OCI-LY7 (cell line): Measurements from ENCODE around the gene SPDYE6. TPM values are rescaled to one million over a fixed set of nuclear protein-coding genes. Genes with fewer than 3 reads are reported as not detected.
"Not testable (repeated sequence)": the region's sequence is repeated elsewhere in the genome, so short reads cannot be mapped to it uniquely, and the experiment has no call there.

Experiments used
- BruUV-seq: library from RNA; stranded (reverse); fragments of 400-500 nt; replicated peaks from 2 replicates; lab custom pipeline; 2021; lab: Mats Ljungman, UMichigan
- CTCF ChIA-PET: fragments of 300-600 bp; sonication (Branson Sonifier 250); formaldehyde crosslinking; loops from one replicate; lab custom pipeline; 2022; ENCODE audit warnings: antibody characterized with exemption; ENCODE audit not compliant: unreplicated experiment; lab: Charles Lee
- POLR2A ChIA-PET: fragments of 300-600 bp; sonication (Branson Sonifier 250); formaldehyde crosslinking; loops from one replicate; lab custom pipeline; 2022; ENCODE audit warnings: antibody characterized with exemption; lab: Charles Lee
- DNase-seq: peaks from one replicate; pipeline ENCODE4 v3.0.0-alpha.2; 2015; ENCODE audit warnings: low spot score
- H2AFZ ChIP-seq: fragments of 200-600 bp; sonication (generic), shearing (Covaris generic); 2 replicates; pipeline ENCODE4 v1.6.1; 2014; ENCODE audit warnings: mild to moderate bottlenecking, antibody characterized with exemption, low read length, moderate library complexity
- H3K27ac ChIP-seq: fragments of 200-600 bp; sonication (generic); 2 replicates; pipeline ENCODE4 v1.5.1; 2014; ENCODE audit warnings: mixed run types, low read depth, mild to moderate bottlenecking, moderate library complexity, low read length, inconsistent platforms; ENCODE audit not compliant: poor library complexity, severe bottlenecking
- H3K36me3 ChIP-seq: fragments of 200-600 bp; sonication (generic); 2 replicates; pipeline ENCODE4 v1.6.1; 2014; ENCODE audit warnings: mild to moderate bottlenecking, antibody characterized with exemption, low read length, moderate library complexity, mixed read lengths; ENCODE audit not compliant: insufficient read depth
- H3K4me1 ChIP-seq: fragments of 200-600 bp; sonication (generic); 2 replicates; pipeline ENCODE4 v1.5.1; 2014; ENCODE audit warnings: mild to moderate bottlenecking, low read length; ENCODE audit not compliant: insufficient read depth, poor library complexity, severe bottlenecking
- H3K4me2 ChIP-seq: fragments of 200-600 bp; sonication (generic); 2 replicates; pipeline ENCODE4 v1.6.1; 2014; ENCODE audit warnings: mild to moderate bottlenecking, low read length
- H3K4me3 ChIP-seq: fragments of 200-600 bp; sonication (generic); 2 replicates; pipeline ENCODE4 v1.5.1; 2014; ENCODE audit warnings: mild to moderate bottlenecking, low read depth, low read length; ENCODE audit not compliant: poor library complexity, severe bottlenecking
- H3K79me2 ChIP-seq: fragments of 200-600 bp; sonication (generic); 2 replicates; pipeline ENCODE4 v1.6.1; 2016; ENCODE audit warnings: low read depth, mild to moderate bottlenecking, low read length, moderate library complexity, mixed read lengths; ENCODE audit not compliant: insufficient read depth
- H3K9me2 ChIP-seq: fragments of 200-600 bp; sonication (generic); 2 replicates; pipeline ENCODE4 v1.6.1; 2016; ENCODE audit warnings: mild to moderate bottlenecking, low read length, mixed read lengths; ENCODE audit not compliant: insufficient read depth
- H3K9me3 ChIP-seq: fragments of 200-600 bp; sonication (generic); 2 replicates; pipeline ENCODE4 v1.6.1; 2014; ENCODE audit warnings: mild to moderate bottlenecking, mixed run types, low read length, mixed read lengths
- H4K20me1 ChIP-seq: fragments of 200-600 bp; sonication (generic); 2 replicates; pipeline ENCODE4 v1.6.1; 2014; ENCODE audit warnings: mild to moderate bottlenecking, antibody characterized with exemption, low read length, moderate library complexity, mixed read lengths; ENCODE audit not compliant: insufficient read depth
- intact Hi-C: fragments of 100-400 bp; cut with micrococcal nuclease; formaldehyde crosslinking; loops from one replicate; pipeline ENCODE4 v1.10.0; 2022; ENCODE audit not compliant: unreplicated experiment
- total RNA-seq, 2 experiments: library from RNA; depleted of rRNA in 1 of 2; stranded (reverse); fragments of >200 nt in 1 of 2; shearing (Covaris generic) in 1 of 2; gene quantifications; 2 replicates each; pipeline ENCODE4 v1.2.3, GENCODE V29; 2014 to 2022

Gene SPDYE6
- total RNA-seq, 2 experiments from 2014 or later, result not detected

GRCh38 chr7:102330666-102331460 is 25.4 kb downstream of the SPDYE6 start:
- ChIA-PET POLR2A (interaction anchor here (0.6 to 1.4 kb wide), 6 partner anchors 10 to 77 kb away, joined by 3 to 5 read pairs (median 4); no protein-coding TSS in a partner anchor), CTCF (interaction anchor here (1.1 kb wide), 1 partner anchor 43 kb away, joined by 4 read pairs; no protein-coding TSS in a partner anchor)
- Histone ChIP-seq H3K4me2 (peak overlapping the region; percentile 62), H3K27ac (peak overlapping the region; percentile 59), H3K4me3 (peak overlapping the region; percentile 7), H2AFZ (peak overlapping the region; percentile 79), H3K4me1 (peaks cover 60% of the 10 kb centered on the region)
- BruUV-seq, H3K9me3 ChIP-seq, DNase-seq, H4K20me1 ChIP-seq, H3K79me2 ChIP-seq, H3K36me3 ChIP-seq, H3K9me2 ChIP-seq: not testable (repeated sequence)
- intact Hi-C loops, result loop anchor here (2.0 kb wide), 1 partner anchor 62 kb away; no protein-coding TSS in a partner anchor

- CTCF ChIA-PET, H2AFZ ChIP-seq, H3K36me3 ChIP-seq, intact Hi-C loops, DNase-seq, H3K4me3 ChIP-seq, H3K79me2 ChIP-seq, BruUV-seq, H4K20me1 ChIP-seq, H3K9me2 ChIP-seq, H3K9me3 ChIP-seq: not testable (repeated sequence)
- POLR2A ChIA-PET, result interaction anchor here (1.2 kb wide), 1 partner anchor 39 kb away, joined by 3 read pairs; no protein-coding TSS in a partner anchor
- Histone ChIP-seq H3K4me2 (peak overlapping the region; percentile 7; the same call in 1 of the 2 replicates), H3K27ac (peak overlapping the region; percentile 33), H3K4me1 (peaks cover 56% of the 10 kb centered on the region)
These were observed 26.9 kb downstream of the SPDYE6 start for GRCh38 chr7:102329366-102329765.

- H3K9me3 ChIP-seq, DNase-seq, H3K79me2 ChIP-seq, H4K20me1 ChIP-seq, H2AFZ ChIP-seq, BruUV-seq, H3K9me2 ChIP-seq, H3K4me3 ChIP-seq, H3K36me3 ChIP-seq, H3K27ac ChIP-seq, intact Hi-C loops, CTCF ChIA-PET: not testable (repeated sequence)
- peaks cover 56% of the 10 kb centered on the region for H3K4me1 ChIP-seq
- peak overlapping the region; percentile 32; the same call in 1 of the 2 replicates for H3K4me2 ChIP-seq
- POLR2A ChIA-PET, result interaction anchor here (1.2 kb wide), 1 partner anchor 38 kb away, joined by 3 read pairs; no protein-coding TSS in a partner anchor
These were observed 27.4 kb downstream of the SPDYE6 start for GRCh38 chr7:102328863-102329262.

- H3K79me2 ChIP-seq, H2AFZ ChIP-seq, CTCF ChIA-PET, intact Hi-C loops, H3K27ac ChIP-seq, H3K9me3 ChIP-seq, H3K9me2 ChIP-seq, BruUV-seq, POLR2A ChIA-PET, H3K4me3 ChIP-seq, DNase-seq, H4K20me1 ChIP-seq: not testable (repeated sequence)
- H3K36me3 ChIP-seq, result peaks cover 22% of the 10 kb centered on the region
- H3K4me1 ChIP-seq, result peaks cover 41% of the 10 kb centered on the region
- H3K4me2 ChIP-seq, result peak overlapping the region; percentile 38; the same call in 1 of the 2 replicates
These were observed 29.1 kb downstream of the SPDYE6 start for GRCh38 chr7:102327183-102327582.
